Hepatocyte (in vitro differentiated cells): ENCODE results near the gene SUGP2.

Experiments used
- EZH2 ChIP-seq: fragments of 200-600 bp; sonication (generic); IDR thresholded peaks from 2 replicates; pipeline ENCODE4 v1.6.1; 2016; ENCODE audit warnings: antibody characterized with exemption, mild to moderate bottlenecking, borderline replicate concordance
- EZH2phosphoT487 ChIP-seq: fragments of 200-600 bp; sonication (generic); IDR thresholded peaks from one replicate; pipeline ENCODE4 v1.6.1; 2018; ENCODE audit warnings: antibody characterized with exemption, mild to moderate bottlenecking, low read depth, moderate library complexity; ENCODE audit not compliant: unreplicated experiment, severe bottlenecking
- TF ChIP-seq, protein P1 (sequence below): fragments of 200-600 bp; sonication (generic); IDR thresholded peaks from 2 replicates; pipeline ENCODE4 v1.5.1; 2016; ENCODE audit warnings: antibody characterized with exemption, mild to moderate bottlenecking; ENCODE audit not compliant: poor library complexity

DNA sequence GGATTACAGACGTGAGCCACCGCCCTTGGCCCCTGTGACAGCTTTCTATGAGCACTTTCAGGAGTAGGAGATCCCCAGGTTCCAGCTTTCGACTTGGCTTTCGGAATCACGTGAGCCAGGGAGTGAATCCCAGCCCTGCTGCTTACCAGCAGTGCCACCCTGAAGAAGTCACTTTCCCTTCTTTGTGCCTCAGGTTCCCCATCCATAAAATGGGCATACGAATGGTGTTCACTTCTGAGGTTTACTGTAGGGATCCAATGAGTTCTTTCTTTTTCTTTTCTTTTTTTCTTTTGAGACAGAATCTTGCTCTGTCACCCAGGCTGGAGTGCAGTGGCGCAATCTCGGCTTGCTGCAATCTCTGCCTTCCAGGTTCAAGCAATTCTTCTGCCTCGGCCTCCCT lies 88.0 kb downstream of the SUGP2 start:
- TF ChIP-seq, protein P1, sequence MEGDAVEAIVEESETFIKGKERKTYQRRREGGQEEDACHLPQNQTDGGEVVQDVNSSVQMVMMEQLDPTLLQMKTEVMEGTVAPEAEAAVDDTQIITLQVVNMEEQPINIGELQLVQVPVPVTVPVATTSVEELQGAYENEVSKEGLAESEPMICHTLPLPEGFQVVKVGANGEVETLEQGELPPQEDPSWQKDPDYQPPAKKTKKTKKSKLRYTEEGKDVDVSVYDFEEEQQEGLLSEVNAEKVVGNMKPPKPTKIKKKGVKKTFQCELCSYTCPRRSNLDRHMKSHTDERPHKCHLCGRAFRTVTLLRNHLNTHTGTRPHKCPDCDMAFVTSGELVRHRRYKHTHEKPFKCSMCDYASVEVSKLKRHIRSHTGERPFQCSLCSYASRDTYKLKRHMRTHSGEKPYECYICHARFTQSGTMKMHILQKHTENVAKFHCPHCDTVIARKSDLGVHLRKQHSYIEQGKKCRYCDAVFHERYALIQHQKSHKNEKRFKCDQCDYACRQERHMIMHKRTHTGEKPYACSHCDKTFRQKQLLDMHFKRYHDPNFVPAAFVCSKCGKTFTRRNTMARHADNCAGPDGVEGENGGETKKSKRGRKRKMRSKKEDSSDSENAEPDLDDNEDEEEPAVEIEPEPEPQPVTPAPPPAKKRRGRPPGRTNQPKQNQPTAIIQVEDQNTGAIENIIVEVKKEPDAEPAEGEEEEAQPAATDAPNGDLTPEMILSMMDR, result no peak
- TF ChIP-seq EZH2 (no peak), EZH2phosphoT487 (no peak)
